Keratinocyte (primary cell): Measurements from ENCODE around the gene GALNT13. TPM values are rescaled to one million over a fixed set of nuclear protein-coding genes. Genes with fewer than 3 reads are reported as not detected.

Experiments
- DNase-seq: peaks from one replicate; pipeline ENCODE4 v3.0.0-alpha.2; 2011; ENCODE audit warnings: low read depth, missing footprints, low spot score
- FAIRE-seq: peaks from 2 replicates; lab custom pipeline; 2011; peaks lifted over from hg19 to GRCh38; lab: Jason Lieb, UNC
- H2AFZ ChIP-seq: 2 replicates; pipeline ENCODE4 v1.6.0; 2012; ENCODE audit warnings: low read length, control low read depth, inconsistent platforms; ENCODE audit not compliant: control insufficient read depth
- H3K27ac ChIP-seq: 2 replicates; pipeline ENCODE4 v1.5.1; 2011; ENCODE audit warnings: low read length; ENCODE audit not compliant: control insufficient read depth, insufficient read depth
- H3K27me3 ChIP-seq: 3 replicates; pipeline ENCODE4 v1.6.0; 2011; ENCODE audit warnings: low read length; ENCODE audit not compliant: control insufficient read depth, insufficient read depth; ENCODE audit errors: extremely low read depth
- H3K36me3 ChIP-seq, 2 experiments: 2 replicates in 1 of 2; 3 replicates in 1 of 2; pipeline ENCODE4 v1.5.1; 2011; ENCODE audit warnings: low read length in 2 of 2, mild to moderate bottlenecking in 1 of 2; ENCODE audit not compliant: control insufficient read depth in 2 of 2, insufficient read depth in 2 of 2; ENCODE audit errors: extremely low read depth in 1 of 2
- H3K4me1 ChIP-seq: 3 replicates; pipeline ENCODE4 v1.5.1; 2011; ENCODE audit warnings: low read length; ENCODE audit not compliant: control insufficient read depth, insufficient read depth; ENCODE audit errors: extremely low read depth
- H3K4me2 ChIP-seq: 3 replicates; pipeline ENCODE4 v1.6.0; 2011; ENCODE audit warnings: low read depth, low read length; ENCODE audit not compliant: control insufficient read depth, insufficient read depth; ENCODE audit errors: extremely low read depth
- H3K4me3 ChIP-seq, 3 experiments: fragments of 200-600 bp in 1 of 3; sonication (generic) in 1 of 3; 2 replicates in 2 of 3; 3 replicates in 1 of 3; pipeline ENCODE4 v1.5.1; 2011 to 2016; ENCODE audit warnings: low read length in 3 of 3, mild to moderate bottlenecking in 3 of 3, control low read depth in 2 of 3, inconsistent platforms in 1 of 3, low read depth in 1 of 3, mixed read lengths in 1 of 3, mixed run types in 1 of 3, moderate library complexity in 1 of 3; ENCODE audit not compliant: control insufficient read depth in 2 of 3, insufficient read depth in 2 of 3; ENCODE audit errors: extremely low read depth in 1 of 3
- H3K79me2 ChIP-seq: 2 replicates; pipeline ENCODE4 v1.6.0; 2012; ENCODE audit warnings: low read length; ENCODE audit not compliant: control insufficient read depth, insufficient read depth
- H3K9ac ChIP-seq: 3 replicates; pipeline ENCODE4 v1.6.0; 2011; ENCODE audit warnings: low read length; ENCODE audit not compliant: control insufficient read depth, insufficient read depth; ENCODE audit errors: extremely low read depth
- H3K9me1 ChIP-seq: 3 replicates; pipeline ENCODE4 v1.6.0; 2011; ENCODE audit warnings: low read length; ENCODE audit not compliant: control insufficient read depth, insufficient read depth; ENCODE audit errors: extremely low read depth
- H3K9me3 ChIP-seq: 2 replicates; pipeline ENCODE4 v1.5.1; 2012; ENCODE audit warnings: low read depth, low read length; ENCODE audit not compliant: control insufficient read depth
- H4K20me1 ChIP-seq: 3 replicates; pipeline ENCODE4 v1.6.0; 2011; ENCODE audit warnings: low read length; ENCODE audit not compliant: control insufficient read depth, insufficient read depth; ENCODE audit errors: extremely low read depth
- EZH2 ChIP-seq: IDR thresholded peaks from one replicate; pipeline ENCODE4 v1.6.1; 2012; ENCODE audit warnings: inconsistent platforms, mild to moderate bottlenecking, low read length, moderate library complexity
- dilution Hi-C: fragments of 300-500 bp; cut with MboI; formaldehyde crosslinking; loops from one replicate; pipeline ENCODE4 v1.7.0; 2020; ENCODE audit warnings: low sequenced_read_pairs; ENCODE audit not compliant: extremely low pct_ligation_motif_present
- polyA plus RNA-seq, 5 experiments: library from polyadenylated mRNA; depleted of rRNA in 3 of 5; stranded (reverse) in 3 of 5; stranded (forward) in 1 of 5; unstranded in 1 of 5; fragments of >200 nt; gene quantifications; 1 replicate in 1 of 5; 2 replicates in 3 of 5; 3 replicates in 1 of 5; pipeline versions ENCODE4 v1.2.1 to v1.2.3, GENCODE V29; 2011 to 2012; ENCODE audit warnings: missing spikeins in 2 of 5, low read depth in 1 of 5, low replicate concordance in 1 of 5
- TF ChIP-seq, protein P1 (sequence below), 3 experiments: IDR thresholded peaks in 1 of 3; conservative IDR thresholded peaks in 1 of 3; optimal IDR thresholded peaks in 1 of 3; 2 replicates in 2 of 3; 3 replicates in 1 of 3; pipeline versions ENCODE3 to v1.5.1; 2011; ENCODE audit warnings: low read length in 3 of 3, mild to moderate bottlenecking in 3 of 3, moderate library complexity in 2 of 3, control low read depth in 1 of 3, inconsistent platforms in 1 of 3; ENCODE audit not compliant: insufficient read depth in 2 of 3; ENCODE audit errors: extremely low read depth in 1 of 3

The GALNT13 gene
- polyA plus RNA-seq, 1 donor (not counting 4 experiments of a cell fraction or from before 2014, with no cell fraction given) = not detected

DNA sequence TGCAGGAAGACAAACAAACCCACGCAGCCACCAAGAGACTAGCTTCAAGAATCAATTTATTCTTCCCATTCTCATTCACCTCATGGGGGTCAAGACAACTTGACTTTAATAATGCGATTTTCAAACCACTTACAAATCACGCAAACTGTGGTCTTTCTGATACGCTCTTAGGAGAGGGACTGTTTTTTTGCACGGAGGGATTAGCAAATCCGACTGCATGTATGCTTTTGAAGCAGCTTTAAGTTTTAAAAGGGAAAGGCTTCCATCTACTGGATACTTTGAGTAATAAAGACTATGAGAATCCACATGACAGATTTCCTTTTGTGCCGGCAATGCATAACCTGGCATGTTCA is 503.8 kb downstream of the GALNT13 start:
- H3K9ac ChIP-seq = no peak overlapping the region

DNA sequence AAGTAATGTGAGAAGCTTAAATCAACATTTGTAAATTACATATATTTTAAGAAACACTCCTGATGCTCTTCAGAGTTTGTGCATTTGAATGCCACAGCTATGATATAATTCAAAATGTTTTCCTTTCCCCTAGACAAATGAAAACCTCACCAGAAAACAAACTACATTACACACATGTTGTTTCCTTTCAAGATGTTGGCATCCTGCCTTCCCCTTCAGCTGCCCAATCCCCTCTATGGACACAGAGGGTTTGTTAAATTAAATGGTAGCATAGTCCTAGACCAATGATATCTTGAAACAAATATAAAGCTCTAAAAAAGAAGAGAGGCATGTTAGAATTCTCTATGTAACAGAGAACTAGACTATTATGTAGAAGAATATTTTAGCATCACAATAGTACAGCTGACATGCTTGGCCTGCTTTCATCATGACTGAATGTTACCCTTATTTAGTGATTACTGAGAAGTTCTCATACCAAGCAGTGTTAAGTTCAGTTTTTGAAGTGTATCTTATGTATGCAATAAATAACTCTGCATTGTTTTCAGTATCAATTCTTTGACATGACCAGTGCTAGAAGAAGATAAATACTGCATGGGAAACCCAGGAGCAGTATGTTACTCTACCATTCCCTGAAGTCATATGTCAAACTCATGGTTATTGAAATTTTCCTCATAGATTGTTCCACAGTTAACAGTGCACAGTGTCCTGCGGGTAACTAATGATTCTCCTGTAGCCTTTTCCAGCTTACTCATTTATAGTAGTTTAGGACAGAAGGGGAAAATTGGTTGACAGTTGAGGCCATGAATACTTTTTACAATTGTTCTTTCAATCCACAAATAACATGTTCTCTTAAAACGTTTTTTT is 510.4 kb downstream of the GALNT13 start:
- Histone ChIP-seq H3K9ac (no peak overlapping the region), H3K9me1 (no peaks in the 10 kb centered on the region), H3K36me3 (no peaks in the 10 kb centered on the region), H3K4me1 (no peaks in the 10 kb centered on the region), H3K79me2 (no peaks in the 10 kb centered on the region), H3K27ac (no peak overlapping the region), H3K27me3 (no peaks in the 10 kb centered on the region), H3K4me3 (no peak overlapping the region), H3K9me3 (no peaks in the 10 kb centered on the region), H4K20me1 (no peaks in the 10 kb centered on the region), H2AFZ (no peak overlapping the region), H3K4me2 (no peak overlapping the region)
- FAIRE-seq = no peak
- DNase-seq = no peak
- dilution Hi-C loops = no loop called here
- TF ChIP-seq, protein P1, sequence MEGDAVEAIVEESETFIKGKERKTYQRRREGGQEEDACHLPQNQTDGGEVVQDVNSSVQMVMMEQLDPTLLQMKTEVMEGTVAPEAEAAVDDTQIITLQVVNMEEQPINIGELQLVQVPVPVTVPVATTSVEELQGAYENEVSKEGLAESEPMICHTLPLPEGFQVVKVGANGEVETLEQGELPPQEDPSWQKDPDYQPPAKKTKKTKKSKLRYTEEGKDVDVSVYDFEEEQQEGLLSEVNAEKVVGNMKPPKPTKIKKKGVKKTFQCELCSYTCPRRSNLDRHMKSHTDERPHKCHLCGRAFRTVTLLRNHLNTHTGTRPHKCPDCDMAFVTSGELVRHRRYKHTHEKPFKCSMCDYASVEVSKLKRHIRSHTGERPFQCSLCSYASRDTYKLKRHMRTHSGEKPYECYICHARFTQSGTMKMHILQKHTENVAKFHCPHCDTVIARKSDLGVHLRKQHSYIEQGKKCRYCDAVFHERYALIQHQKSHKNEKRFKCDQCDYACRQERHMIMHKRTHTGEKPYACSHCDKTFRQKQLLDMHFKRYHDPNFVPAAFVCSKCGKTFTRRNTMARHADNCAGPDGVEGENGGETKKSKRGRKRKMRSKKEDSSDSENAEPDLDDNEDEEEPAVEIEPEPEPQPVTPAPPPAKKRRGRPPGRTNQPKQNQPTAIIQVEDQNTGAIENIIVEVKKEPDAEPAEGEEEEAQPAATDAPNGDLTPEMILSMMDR (optimal IDR thresholded peaks at IDR 0.05 in 1 of 3, IDR thresholded peaks at IDR 0.05 in 1 of 3, conservative IDR thresholded peaks at IDR 0.05 in 1 of 3; ENCODE audit: extremely low read depth in 1 of 3, insufficient read depth in 2 of 3, low read length in 3 of 3) = no peak
- TF ChIP-seq EZH2 = no peak

More for the DNA sequence above, 503.8 kb downstream of the GALNT13 start:
- H3K36me3 ChIP-seq = no peaks in the 10 kb centered on the region
- H3K9me3 ChIP-seq = no peaks in the 10 kb centered on the region
- TF ChIP-seq EZH2 = no peak
- TF ChIP-seq, protein P1 (optimal IDR thresholded peaks at IDR 0.05 in 1 of 3, IDR thresholded peaks at IDR 0.05 in 1 of 3, conservative IDR thresholded peaks at IDR 0.05 in 1 of 3; ENCODE audit: extremely low read depth in 1 of 3, insufficient read depth in 2 of 3, low read length in 3 of 3) = peak in 1 of 3 experiments; percentile 15
- H3K27ac ChIP-seq = no peak overlapping the region
- no peak overlapping the region for H3K4me2 ChIP-seq
- no peaks in the 10 kb centered on the region for H4K20me1 ChIP-seq
- dilution Hi-C loops = no loop called here
- no peak overlapping the region for H3K4me3 ChIP-seq
- no peak for DNase-seq
- no peaks in the 10 kb centered on the region for H3K79me2 ChIP-seq
- no peaks in the 10 kb centered on the region for H3K27me3 ChIP-seq
- H2AFZ ChIP-seq = no peak overlapping the region
- no peaks in the 10 kb centered on the region for H3K4me1 ChIP-seq
- H3K9me1 ChIP-seq = no peaks in the 10 kb centered on the region
- no peak for FAIRE-seq
